Measurements from ENCODE around the gene OR1G1. TPM values are rescaled to one million over a fixed set of nuclear protein-coding genes. Genes with fewer than 3 reads are reported as not detected.
"Not testable (repeated sequence)": the region's sequence is repeated elsewhere in the genome, so short reads cannot be mapped to it uniquely, and the experiment has no call there.

Gene OR1G1
- total RNA-seq, 1 experiment from 2014 or later: not detected

GRCh38 chr17:3157218-3157617 lies 29.9 kb upstream of the OR1G1 start:
- H3K79me2 ChIP-seq (ENCODE audit: insufficient read depth, low read length): no peaks in the 10 kb centered on the region

GRCh38 chr17:3137494-3137893 lies 10.1 kb upstream of the OR1G1 start:
- not testable (repeated sequence) for H3K23me2 ChIP-seq (ENCODE audit: insufficient read length, low read depth, low read length, poor library complexity, severe bottlenecking); H3K14ac ChIP-seq (ENCODE audit: insufficient read depth, low read length); H4K91ac ChIP-seq (ENCODE audit: insufficient read length, low read depth, low read length); H3K27ac Mint-ChIP-seq; DNase-seq; H2BK15ac ChIP-seq (ENCODE audit: low read depth, low read length); H3K27ac ChIP-seq (ENCODE audit: insufficient read length, low read depth, low read length); H3K9ac ChIP-seq (ENCODE audit: extremely low read depth, insufficient read length, low read length); H3K79me2 ChIP-seq (ENCODE audit: insufficient read depth, low read length); H3K23ac ChIP-seq (ENCODE audit: insufficient read length, low read depth, low read length); H2AK5ac ChIP-seq (ENCODE audit: insufficient read length, low read length); H3K56ac ChIP-seq (ENCODE audit: insufficient read length, low read depth, low read length); H4K8ac ChIP-seq (replicated peaks; ENCODE audit: insufficient read length, low read depth, low read length); H2BK120ac ChIP-seq (ENCODE audit: low read depth, low read length, poor library complexity, severe bottlenecking); H2BK12ac ChIP-seq (ENCODE audit: insufficient read length, low read depth, low read length); H3K27me3 Mint-ChIP-seq (ENCODE audit: low read depth); H3K79me1 ChIP-seq (ENCODE audit: insufficient read depth, low read depth, low read length, poor library complexity, severe bottlenecking); H3K18ac ChIP-seq (ENCODE audit: insufficient read length, low read depth, low read length); H3K4me3 Mint-ChIP-seq; H3K4ac ChIP-seq (ENCODE audit: low read depth, low read length); H3T11ph ChIP-seq (ENCODE audit: low read length); H2BK20ac ChIP-seq (ENCODE audit: low read depth, low read length, poor library complexity, severe bottlenecking); H4K5ac ChIP-seq (ENCODE audit: insufficient read length, low read depth, low read length); H3K4me2 ChIP-seq (ENCODE audit: insufficient read depth, insufficient read length, low read length); H3K27me3 ChIP-seq (ENCODE audit: insufficient read depth, low read length); H4K20me1 ChIP-seq (ENCODE audit: control insufficient read depth, insufficient read depth, insufficient read length); H3K4me1 ChIP-seq (ENCODE audit: insufficient read depth, low read length); H3K4me1 Mint-ChIP-seq; H2BK5ac ChIP-seq (ENCODE audit: insufficient read length, low read length); H2AFZ ChIP-seq (ENCODE audit: low read length)
- Mint-ChIP-seq H3K36me3 (ENCODE audit: insufficient read depth in 1 of 3, low read depth in 3 of 3) (peaks cover 0 to 15% (median 7%) of the 10 kb centered on the region in 3 experiments; a peak in 6 of 7 replicates), H3K9me3 (peaks cover 71 to 92% of the 10 kb centered on the region in 2 experiments)
- peaks cover 35% of the 10 kb centered on the region for H3K9me3 ChIP-seq (ENCODE audit: control insufficient read depth, low read depth, low read length)
- WGBS (ENCODE audit: extremely low coverage, insufficient read length, low lambda C conversion rate): no CpG with 5 or more reads among the region's 3 CpGs

More at GRCh38 chr17:3157218-3157617, 29.9 kb upstream of the OR1G1 start:
- Mint-ChIP-seq H3K36me3 (ENCODE audit: insufficient read depth in 1 of 3, low read depth in 3 of 3) (peaks cover 5 to 17% (median 14%) of the 10 kb centered on the region in 3 experiments; a peak in 6 of 7 replicates), H3K9me3 (peaks cover 67 to 89% of the 10 kb centered on the region in 2 experiments), H3K27ac (no peak overlapping the region), H3K4me1 (no peaks in the 10 kb centered on the region), H3K4me3 (no peak overlapping the region), H3K27me3 (ENCODE audit: low read depth) (peaks cover 4% of the 10 kb centered on the region; the same call in 1 of the 2 replicates)
- no peak overlapping the region for H3K14ac ChIP-seq (ENCODE audit: insufficient read depth, low read length)
- no peak overlapping the region for H3K4ac ChIP-seq (ENCODE audit: low read depth, low read length)
- H2BK5ac ChIP-seq (ENCODE audit: insufficient read length, low read length): no peak overlapping the region
- no peak overlapping the region for H4K5ac ChIP-seq (ENCODE audit: insufficient read length, low read depth, low read length)
- TF ChIP-seq, protein P1, sequence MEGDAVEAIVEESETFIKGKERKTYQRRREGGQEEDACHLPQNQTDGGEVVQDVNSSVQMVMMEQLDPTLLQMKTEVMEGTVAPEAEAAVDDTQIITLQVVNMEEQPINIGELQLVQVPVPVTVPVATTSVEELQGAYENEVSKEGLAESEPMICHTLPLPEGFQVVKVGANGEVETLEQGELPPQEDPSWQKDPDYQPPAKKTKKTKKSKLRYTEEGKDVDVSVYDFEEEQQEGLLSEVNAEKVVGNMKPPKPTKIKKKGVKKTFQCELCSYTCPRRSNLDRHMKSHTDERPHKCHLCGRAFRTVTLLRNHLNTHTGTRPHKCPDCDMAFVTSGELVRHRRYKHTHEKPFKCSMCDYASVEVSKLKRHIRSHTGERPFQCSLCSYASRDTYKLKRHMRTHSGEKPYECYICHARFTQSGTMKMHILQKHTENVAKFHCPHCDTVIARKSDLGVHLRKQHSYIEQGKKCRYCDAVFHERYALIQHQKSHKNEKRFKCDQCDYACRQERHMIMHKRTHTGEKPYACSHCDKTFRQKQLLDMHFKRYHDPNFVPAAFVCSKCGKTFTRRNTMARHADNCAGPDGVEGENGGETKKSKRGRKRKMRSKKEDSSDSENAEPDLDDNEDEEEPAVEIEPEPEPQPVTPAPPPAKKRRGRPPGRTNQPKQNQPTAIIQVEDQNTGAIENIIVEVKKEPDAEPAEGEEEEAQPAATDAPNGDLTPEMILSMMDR (conservative IDR thresholded peaks at IDR 0.05): no peak
- no peak overlapping the region for H3K23ac ChIP-seq (ENCODE audit: insufficient read length, low read depth, low read length)
- no peak overlapping the region for H2AK5ac ChIP-seq (ENCODE audit: insufficient read length, low read length)
- no peak overlapping the region for H3T11ph ChIP-seq (ENCODE audit: low read length)
- no peak overlapping the region for H4K8ac ChIP-seq (replicated peaks; ENCODE audit: insufficient read length, low read depth, low read length)
- H3K4me2 ChIP-seq (ENCODE audit: insufficient read depth, insufficient read length, low read length): no peak overlapping the region
- no CpG with 5 or more reads among the region's 1 CpG for WGBS (ENCODE audit: extremely low coverage, insufficient read length, low lambda C conversion rate)
- H2BK15ac ChIP-seq (ENCODE audit: low read depth, low read length): no peak overlapping the region
- DNase-seq: no peak
- no peak overlapping the region for H2BK120ac ChIP-seq (ENCODE audit: low read depth, low read length, poor library complexity, severe bottlenecking)
- no peaks in the 10 kb centered on the region for H4K20me1 ChIP-seq (ENCODE audit: control insufficient read depth, insufficient read depth, insufficient read length)
- H3K56ac ChIP-seq (ENCODE audit: insufficient read length, low read depth, low read length): no peak overlapping the region
- H3K4me1 ChIP-seq (ENCODE audit: insufficient read depth, low read length): no peaks in the 10 kb centered on the region
- no peaks in the 10 kb centered on the region for H3K79me1 ChIP-seq (ENCODE audit: insufficient read depth, low read depth, low read length, poor library complexity, severe bottlenecking)
- H3K9ac ChIP-seq (ENCODE audit: extremely low read depth, insufficient read length, low read length): no peak overlapping the region
- H3K9me3 ChIP-seq (ENCODE audit: control insufficient read depth, low read depth, low read length): peaks cover 47% of the 10 kb centered on the region
- H3K27me3 ChIP-seq (ENCODE audit: insufficient read depth, low read length): peaks cover 2% of the 10 kb centered on the region; the same call in 1 of the 2 replicates
- H2BK12ac ChIP-seq (ENCODE audit: insufficient read length, low read depth, low read length): no peak overlapping the region
- H3K27ac ChIP-seq (ENCODE audit: insufficient read length, low read depth, low read length): no peak overlapping the region
- H4K91ac ChIP-seq (ENCODE audit: insufficient read length, low read depth, low read length): no peak overlapping the region
- no peak overlapping the region for H3K18ac ChIP-seq (ENCODE audit: insufficient read length, low read depth, low read length)
- no peak overlapping the region for H2BK20ac ChIP-seq (ENCODE audit: low read depth, low read length, poor library complexity, severe bottlenecking)
- H3K23me2 ChIP-seq (ENCODE audit: insufficient read length, low read depth, low read length, poor library complexity, severe bottlenecking): no peaks in the 10 kb centered on the region
- no peak overlapping the region for H2AFZ ChIP-seq (ENCODE audit: low read length)

Data from H9 (cell line).